G401 (cell line): ENCODE results near the gene CROCC. TPM values are rescaled to one million over a fixed set of nuclear protein-coding genes. Genes with fewer than 3 reads are reported as not detected.
"Not testable (repeated sequence)": the region's sequence is repeated elsewhere in the genome, so short reads cannot be mapped to it uniquely, and the experiment has no call there.

Experiments
- DNase-seq: peaks from one replicate; pipeline ENCODE4 v3.0.0-alpha.2; 2015; ENCODE audit warnings: low spot score
- in situ Hi-C: cut with HindIII; loops from 2 replicates; pipeline ENCODE4 v1.10.0; 2016; ENCODE audit warnings: low sequenced_read_pairs, mixed read lengths
- total RNA-seq: library from RNA; depleted of rRNA; stranded (reverse); fragments of >200 nt; shearing (Covaris generic); gene quantifications from 2 replicates; pipeline ENCODE4 v1.2.3, GENCODE V29; 2014

The CROCC gene
- total RNA-seq, 1 experiment from 2014 or later: 29.7 TPM

DNA sequence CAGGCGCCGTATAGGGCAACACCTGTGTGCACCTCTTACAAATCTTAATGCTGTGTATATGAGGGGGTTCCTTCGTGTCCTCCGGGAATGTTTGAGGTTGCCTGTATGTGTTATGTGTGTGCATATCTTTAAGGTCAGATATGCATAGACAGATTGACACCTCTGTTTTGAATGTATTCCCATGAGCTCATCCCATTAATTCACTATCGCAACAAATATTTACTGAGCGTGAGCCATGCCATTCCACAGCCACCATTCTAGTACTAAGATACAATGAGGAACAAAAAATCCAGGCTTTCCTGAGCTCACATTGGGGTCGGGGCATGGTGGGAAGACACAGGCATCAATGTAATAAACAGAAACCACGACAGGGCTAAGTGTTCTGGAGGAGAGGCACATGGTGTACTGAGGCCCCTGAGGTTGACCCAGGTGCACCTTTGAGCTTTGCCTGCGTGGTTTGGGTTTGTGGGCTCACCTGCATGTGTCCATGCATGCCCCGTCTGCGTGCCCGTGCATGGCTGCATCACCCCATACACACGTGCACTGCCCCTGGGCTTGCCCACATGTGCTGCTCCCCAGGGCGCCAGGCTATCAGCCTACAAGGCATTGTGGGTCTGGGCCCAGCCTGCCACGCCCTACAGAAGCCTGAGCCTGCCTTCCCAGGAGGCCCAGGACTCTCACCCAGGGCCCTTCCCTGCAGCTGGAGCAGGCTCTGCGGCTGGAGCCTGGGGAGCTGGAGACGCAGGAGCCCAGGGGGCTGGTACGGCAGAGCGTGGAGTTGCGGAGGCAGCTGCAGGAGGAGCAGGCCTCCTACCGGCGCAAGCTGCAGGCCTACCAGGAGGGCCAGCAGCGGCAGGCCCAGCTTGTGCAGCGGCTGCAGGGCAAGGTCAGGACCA is 7.7 kb downstream of the CROCC start:
- not testable (repeated sequence) for DNase-seq

DNA sequence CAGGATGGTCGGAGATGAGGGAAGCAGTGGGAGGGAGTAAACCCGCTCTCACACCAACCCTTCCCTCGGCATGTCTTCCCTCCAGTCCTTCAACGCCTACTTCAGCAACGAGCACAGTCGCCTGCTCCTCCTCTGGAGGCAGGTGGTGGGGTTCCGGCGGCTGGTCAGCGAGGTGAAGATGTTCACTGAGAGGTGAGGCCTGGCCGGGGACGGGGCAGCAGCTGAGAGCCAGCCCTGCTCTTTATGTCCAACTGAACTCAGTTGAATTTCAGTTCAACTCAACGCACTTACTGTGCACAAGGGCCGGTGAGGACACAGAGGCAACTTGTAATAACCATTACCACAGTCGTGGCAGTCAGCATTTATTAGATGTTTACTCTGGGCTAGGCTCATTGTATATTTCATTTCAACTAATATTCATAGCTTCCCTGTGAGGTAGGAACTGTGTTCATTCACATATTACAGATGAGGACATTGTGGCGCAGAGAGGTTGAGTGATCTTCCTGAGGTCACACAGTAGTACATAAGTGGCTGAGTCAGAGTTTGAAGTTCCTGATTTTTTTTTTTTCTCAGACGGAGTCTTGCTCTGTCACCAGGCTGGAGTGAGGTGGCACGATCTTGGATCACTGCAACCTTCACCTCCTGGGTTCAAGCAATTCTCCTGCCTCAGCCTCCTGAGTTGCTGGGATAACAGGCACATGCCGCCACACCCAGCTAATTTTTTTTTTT is 9.6 kb downstream of the CROCC start:
- DNase-seq: not testable (repeated sequence)

More for the DNA sequence above, 7.7 kb downstream of the CROCC start:
- in situ Hi-C loops: not testable (repeated sequence)

DNA sequence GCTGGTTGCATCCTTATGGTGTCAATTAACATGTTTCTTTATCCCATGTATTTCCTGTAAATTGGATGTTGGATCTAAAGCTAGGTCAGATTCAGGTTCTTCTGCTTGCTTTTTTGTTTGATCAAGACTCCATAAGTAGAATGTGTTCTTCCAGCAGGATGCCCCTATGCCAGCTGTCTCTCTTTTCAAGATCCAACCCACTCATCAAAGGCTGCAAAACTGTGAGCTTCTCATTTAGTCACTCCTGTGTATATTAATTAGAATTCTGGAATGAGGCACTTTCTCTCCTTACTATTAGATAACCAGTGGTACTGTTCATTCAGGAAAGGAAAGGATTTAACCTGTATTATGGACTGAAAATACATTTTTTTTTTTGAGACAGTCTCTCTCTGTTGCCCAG is 12.2 kb downstream of the CROCC start:
- in situ Hi-C loops, DNase-seq: not testable (repeated sequence)

More for the DNA sequence above, 9.6 kb downstream of the CROCC start:
- in situ Hi-C loops: not testable (repeated sequence)

DNA sequence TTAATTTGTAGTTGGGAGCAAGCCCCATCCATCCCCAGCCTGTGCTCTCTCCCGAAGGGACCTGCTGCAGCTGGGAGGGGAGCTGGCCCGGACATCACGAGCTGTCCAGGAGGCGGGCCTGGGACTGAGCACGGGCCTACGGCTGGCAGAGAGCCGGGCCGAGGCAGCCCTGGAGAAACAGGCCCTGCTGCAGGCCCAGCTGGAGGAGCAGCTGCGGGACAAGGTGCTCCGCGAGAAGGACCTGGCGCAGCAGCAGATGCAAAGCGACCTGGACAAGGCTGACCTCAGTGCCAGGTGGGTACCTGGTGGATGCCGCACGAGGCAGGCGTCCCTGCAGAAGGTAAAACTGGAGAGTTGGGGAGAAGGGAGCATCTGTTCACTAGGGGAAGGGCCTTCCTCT is 14.8 kb downstream of the CROCC start:
- DNase-seq, in situ Hi-C loops: not testable (repeated sequence)

DNA sequence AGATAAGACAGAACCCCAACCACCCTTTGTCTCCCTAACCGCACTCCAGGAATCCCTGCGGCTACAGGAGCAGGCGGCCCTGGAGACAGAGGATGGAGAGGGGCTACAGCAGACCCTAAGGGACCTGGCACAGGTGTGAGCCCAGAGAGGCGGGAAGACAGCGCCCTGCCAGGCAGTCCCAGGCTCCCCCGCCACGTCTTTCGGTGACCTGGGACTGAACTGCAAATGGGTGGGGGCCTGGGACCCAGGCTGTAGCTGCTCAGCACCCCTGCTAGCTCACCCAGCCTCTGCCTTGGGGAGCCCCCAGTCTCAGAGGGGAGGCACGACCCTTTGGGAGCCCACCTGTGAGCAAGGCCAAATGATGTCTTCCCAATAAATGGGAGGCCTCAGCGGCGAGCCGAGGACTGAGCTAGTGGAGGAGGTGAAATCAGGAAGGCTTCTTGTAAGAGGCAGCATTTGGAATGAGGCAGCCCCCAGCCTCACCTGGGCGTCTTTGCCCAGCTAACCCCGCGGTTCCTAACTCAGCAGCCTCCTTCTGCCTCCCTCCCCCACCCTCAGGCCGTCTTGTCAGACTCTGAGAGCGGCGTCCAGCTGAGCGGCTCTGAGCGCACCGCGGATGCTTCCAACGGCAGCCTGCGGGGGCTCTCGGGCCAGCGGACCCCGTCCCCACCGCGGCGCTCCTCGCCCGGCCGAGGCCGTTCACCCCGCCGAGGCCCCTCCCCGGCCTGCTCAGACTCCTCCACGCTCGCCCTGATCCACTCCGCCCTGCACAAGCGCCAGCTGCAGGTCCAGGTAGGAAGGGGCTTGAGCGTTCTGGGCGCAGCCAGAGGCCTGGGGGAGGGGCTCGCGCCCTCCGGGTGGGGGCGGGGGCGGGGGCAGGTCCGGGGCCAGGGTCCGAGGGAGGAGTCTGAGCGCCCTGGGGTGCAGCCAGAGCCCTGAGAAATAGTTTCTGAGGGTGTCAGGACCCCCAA is 16.9 kb downstream of the CROCC start:
- no peak for DNase-seq
- in situ Hi-C loops: no loop called here

DNA sequence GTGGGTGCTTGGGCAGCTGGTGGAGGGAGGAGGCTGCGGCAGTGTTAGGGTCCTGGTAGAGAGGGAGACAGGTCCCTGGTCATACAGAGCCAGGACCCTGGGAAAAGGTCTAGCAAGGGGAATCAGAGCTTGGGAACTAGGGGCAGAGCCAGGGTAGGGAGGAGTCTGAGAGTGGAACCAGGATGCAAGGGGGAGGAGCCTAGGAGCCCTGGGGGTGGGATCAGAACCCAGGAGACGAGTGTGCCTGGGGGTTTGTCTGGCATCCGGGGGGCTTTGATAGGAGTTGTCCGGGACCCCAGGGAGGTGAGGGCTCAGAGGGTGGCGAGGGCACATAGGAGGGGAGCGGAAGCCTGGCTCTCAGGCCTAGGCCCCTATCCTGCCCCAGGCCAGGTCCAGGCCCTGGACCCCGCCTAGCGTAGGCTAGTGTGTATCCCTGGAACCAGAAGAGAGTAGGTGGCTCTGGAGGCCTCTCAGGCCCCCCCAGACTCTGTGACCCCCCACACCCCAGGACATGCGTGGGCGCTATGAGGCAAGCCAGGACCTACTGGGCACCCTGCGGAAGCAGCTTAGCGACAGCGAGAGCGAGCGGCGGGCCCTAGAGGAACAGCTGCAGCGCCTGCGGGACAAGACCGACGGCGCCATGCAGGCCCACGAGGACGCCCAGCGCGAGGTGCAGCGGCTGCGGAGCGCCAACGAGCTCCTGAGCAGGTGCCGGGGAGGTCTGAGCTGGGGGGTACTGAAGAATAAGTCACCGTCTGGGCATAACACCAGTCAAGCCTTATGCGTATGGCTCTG is 17.9 kb downstream of the CROCC start:
- in situ Hi-C loops: not testable (repeated sequence)

DNA sequence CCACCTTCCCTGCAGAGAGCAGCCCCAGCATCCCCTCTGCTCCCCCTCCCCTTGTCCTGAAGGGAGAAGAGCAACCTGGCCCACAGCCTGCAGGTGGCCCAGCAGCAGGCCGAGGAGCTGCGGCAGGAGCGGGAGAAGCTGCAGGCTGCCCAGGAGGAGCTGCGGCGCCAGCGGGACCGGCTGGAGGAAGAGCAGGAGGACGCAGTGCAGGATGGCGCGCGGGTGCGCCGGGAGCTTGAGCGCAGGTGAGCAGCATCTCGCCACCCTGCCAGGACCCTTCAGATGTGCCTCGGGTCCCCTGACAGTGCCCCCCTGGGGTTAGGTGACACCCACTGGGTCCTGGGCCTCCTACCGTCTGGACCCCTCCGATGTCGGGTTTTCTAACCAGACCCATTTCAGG is 22.3 kb downstream of the CROCC start:
- in situ Hi-C loops: no loop called here
- no peak for DNase-seq

More for the DNA sequence above, 17.9 kb downstream of the CROCC start:
- DNase-seq: not testable (repeated sequence)

DNA sequence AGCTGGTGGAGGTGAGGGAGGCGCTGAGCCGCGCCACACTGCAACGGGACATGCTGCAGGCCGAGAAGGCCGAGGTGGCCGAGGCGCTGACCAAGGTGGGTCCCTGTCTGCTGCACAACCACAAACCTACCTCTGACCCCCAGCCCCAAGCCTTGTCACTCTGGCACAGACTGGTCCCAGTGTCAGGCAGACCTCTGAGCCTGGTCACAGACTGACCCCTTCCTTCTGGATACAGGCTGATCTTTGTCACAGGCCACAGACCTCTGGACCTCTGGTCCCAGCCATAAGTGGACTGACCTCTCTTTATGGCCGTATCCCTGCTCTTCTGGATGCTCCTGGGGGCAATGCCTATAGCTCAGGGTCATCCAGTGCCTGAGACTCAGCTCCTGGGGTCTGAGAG is 23.8 kb downstream of the CROCC start:
- in situ Hi-C loops, DNase-seq: not testable (repeated sequence)

DNA sequence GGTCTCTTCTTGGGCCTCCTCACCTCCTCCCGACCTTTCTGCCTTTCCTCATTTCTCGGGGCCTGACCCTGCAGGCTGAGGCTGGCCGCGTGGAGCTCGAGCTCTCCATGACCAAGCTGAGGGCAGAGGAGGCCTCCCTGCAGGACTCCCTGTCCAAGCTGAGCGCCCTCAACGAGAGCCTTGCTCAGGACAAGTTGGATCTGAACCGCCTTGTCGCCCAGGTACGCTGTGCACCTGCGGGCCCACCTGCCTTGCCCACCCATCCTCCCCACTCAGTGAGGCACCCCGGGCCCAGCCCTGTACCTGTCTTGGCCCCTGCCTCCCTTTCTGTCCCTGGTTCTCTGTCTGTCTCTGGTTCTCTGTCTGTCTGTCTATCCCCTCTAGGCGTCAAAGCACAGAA is 24.5 kb downstream of the CROCC start:
- DNase-seq, in situ Hi-C loops: not testable (repeated sequence)

DNA sequence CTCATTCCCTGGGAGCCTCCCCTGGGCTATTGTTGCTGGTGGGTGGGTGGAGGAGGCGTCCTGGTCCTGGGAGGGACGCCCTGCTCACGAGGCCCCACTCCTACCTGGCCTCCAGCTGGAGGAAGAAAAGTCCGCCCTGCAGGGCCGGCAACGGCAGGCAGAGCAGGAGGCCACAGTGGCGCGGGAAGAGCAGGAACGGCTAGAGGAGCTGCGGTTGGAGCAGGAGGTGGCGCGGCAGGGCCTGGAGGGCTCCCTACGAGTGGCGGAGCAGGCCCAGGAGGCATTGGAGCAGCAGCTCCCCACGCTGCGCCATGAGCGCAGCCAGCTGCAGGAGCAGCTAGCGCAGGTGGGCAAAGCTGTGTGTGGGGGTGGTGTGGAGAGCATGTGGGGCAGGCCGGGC is 24.9 kb downstream of the CROCC start:
- no peak for DNase-seq
- in situ Hi-C loops: no loop called here

DNA sequence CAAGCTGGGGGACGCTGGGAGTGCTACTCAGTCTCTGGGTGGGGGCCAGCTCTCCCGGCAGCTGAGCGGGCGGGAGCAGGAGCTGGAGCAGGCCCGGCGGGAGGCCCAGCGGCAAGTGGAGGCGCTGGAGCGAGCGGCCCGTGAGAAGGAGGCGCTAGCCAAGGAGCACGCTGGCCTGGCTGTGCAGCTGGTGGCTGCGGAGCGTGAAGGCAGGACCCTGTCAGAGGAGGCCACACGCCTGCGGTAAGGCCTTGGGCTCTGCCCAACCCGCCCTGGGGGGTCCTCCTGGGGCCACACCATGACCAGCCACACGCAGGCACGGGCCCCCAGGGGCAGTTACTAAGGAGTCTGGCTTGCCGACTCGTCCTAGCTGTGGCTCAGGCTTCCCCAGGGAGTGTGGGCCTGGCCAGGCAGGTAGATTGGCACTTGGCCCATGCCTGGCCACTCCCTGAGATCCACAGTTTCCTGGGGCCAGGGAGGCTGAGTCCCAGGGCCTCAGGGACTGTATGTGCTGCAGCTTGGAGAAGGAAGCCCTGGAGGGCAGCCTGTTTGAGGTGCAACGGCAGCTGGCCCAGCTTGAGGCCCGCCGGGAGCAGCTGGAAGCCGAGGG is 26.7 kb downstream of the CROCC start:
- in situ Hi-C loops, DNase-seq: not testable (repeated sequence)

DNA sequence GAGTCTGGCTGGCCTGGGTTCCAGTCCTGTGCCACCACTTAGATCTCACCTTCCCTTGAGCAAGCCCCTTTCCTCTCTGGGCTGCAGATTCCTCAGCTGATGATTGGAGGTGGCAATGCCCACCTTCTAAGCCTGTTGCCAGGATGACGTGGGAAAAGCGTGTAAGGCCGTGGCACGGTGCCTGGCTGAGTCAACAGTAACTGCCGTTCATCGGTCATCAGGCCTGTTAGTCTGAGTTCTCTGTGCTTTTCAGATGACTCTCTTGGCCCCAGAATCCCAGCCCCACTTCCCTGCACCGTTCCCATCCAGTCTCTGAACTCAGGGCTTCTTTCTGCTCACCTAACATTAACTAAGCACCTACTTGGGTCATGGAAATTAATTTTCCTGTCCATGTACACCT is 27.3 kb downstream of the CROCC start:
- in situ Hi-C loops, DNase-seq: not testable (repeated sequence)

DNA sequence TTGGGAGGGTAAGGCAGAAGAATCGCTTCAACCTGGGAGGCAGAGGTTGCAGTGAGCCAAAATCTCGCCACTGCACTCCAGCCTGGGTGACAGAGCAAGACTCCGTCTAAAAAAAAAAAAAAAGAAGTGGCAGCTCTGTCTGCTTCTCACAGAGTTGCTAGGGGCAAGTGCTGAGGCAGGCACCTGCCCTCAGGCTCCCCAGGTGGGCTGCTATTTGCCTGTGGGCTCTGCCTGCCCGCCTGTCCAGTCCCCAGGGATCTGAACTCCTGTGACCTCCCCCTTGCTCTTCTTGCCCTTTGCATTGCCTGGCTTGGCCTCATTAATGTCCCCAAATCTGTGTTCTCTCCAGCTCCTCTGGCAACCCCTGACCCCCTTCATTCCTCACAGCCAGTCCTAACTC is 30.6 kb downstream of the CROCC start:
- in situ Hi-C loops: not testable (repeated sequence)

DNA sequence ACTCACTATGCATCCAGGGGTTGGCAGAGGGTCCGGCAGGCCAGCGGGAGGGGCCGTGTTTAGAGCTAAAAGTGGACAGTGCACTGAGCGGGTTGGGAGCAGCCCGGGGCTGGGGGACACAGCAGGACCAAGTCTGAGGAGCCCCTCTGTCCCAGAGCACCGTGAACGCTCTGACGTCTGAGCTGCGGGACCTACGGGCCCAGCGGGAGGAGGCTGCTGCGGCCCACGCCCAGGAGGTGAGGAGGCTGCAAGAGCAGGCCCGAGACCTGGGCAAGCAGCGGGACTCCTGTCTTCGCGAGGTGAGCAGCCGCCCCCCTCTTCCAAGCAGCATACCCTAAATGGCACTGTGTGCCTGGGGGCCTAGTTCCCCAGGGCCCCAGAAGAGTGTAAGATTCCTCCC is 32.8 kb downstream of the CROCC start:
- in situ Hi-C loops: no loop called here
- DNase-seq: no peak

More for the DNA sequence above, 30.6 kb downstream of the CROCC start:
- not testable (repeated sequence) for DNase-seq

DNA sequence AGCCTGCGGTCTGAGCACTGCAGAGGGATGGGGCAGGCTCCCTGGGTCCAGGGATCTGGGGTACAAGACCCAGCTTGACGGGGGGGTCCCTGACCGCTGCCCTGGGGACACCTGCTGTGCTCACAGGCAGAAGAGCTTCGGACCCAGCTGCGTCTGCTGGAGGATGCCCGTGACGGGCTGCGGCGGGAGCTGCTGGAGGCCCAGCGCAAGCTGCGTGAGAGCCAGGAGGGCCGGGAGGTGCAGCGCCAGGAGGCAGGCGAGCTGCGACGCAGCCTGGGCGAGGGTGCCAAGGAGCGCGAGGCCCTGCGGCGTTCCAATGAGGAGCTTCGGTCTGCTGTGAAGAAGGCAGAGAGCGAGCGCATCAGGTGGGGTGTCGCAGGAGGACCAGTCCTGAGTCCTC is 33.5 kb downstream of the CROCC start:
- no peak for DNase-seq
- in situ Hi-C loops: no loop called here

DNA sequence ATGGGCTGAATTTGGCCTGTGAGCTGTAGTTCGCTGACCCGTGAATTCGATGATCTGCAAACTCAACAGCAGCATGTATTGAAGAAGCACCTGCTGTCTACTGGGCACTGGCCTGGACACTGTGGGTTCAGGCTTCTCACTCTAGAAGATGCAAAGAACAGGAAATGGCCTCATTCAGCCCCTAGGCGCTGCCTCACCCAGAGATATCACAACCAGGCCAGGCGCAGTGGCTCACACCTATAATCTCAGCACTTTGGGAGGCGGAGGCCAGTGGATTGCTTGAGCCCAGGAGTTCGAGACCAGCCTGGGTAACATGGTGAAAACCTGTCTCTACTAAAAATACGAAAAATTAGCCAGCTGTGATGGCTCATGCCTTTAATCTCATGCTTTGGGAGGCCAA is 35.0 kb downstream of the CROCC start:
- no peak for DNase-seq
- in situ Hi-C loops: no loop called here

DNA sequence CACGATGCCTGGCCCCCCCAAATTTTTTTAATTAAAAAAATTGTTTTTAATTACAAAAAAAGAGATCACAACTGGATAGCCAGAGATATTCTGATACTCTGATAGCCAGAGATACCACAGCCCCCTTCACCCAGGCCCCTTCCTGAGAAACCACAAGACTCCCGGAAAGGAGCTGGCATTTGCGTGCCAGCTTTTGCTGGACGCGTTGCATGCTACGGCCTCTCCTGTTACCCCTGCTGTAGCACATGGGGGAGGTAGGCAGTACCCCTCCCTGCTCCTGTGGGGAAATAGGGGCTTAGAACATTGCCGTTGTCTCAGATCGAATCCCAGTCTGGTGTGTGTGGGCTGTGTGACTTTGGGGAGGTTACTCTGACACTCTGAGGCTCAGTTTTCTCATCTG is 36.0 kb downstream of the CROCC start:
- in situ Hi-C loops: no loop called here

DNA sequence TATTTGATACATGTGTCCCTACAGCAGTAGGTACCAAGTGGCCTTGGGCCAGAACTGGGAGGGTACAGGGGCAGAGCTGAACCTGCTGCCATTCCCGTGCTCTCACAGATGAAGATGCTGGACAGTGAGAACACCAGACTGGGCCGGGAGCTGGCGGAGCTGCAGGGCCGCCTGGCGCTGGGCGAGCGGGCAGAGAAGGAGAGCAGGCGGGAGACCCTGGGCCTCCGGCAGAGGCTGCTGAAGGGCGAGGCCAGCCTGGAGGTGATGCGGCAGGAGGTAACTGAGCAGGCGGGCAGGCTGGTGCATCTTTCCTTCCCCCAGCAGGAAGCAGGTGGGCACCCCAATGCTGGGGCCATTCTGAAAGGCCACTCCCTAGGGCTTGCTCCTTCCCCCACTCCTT is 36.7 kb downstream of the CROCC start:
- in situ Hi-C loops: no loop called here
- DNase-seq: no peak

More for the DNA sequence above, 36.0 kb downstream of the CROCC start:
- DNase-seq: no peak
